Heart left ventricle (tissue), 16 donors: Measurements from ENCODE around the gene EYS. TPM values are rescaled to one million over a fixed set of nuclear protein-coding genes. Genes with fewer than 3 reads are reported as not detected.

Experiments used
- ATAC-seq, 4 donors: fragments of 200-7000 bp; cut with Tn5 transposase; one replicate each; pipeline ENCODE4 v1.9.1; 2020 to 2022; ENCODE audit warnings: moderate library complexity in 4 of 4, mild to moderate bottlenecking in 3 of 4, moderate number of reproducible peaks in 1 of 4
- DNase-seq, 5 donors: peaks; one replicate each; pipeline ENCODE4 v3.0.0-alpha.2; 2020
- H3K27ac ChIP-seq, 12 donors: fragments of 200-600 bp; sonication (generic) in 4 of 12; one replicate each; pipeline versions ENCODE4 v1.5.0 to v1.8.0; 2016 to 2022; ENCODE audit warnings: mild to moderate bottlenecking in 2 of 12
- H3K27me3 ChIP-seq, 9 donors: fragments of 200-600 bp; sonication (generic) in 2 of 9; one replicate each; pipeline versions ENCODE4 v1.5.1 to v1.8.0; 2016 to 2022; ENCODE audit warnings: mild to moderate bottlenecking in 3 of 9
- H3K36me3 ChIP-seq, 9 donors: fragments of 200-600 bp; sonication (generic) in 2 of 9; one replicate each; pipeline versions ENCODE4 v1.5.0 to v1.8.0; 2018 to 2022; ENCODE audit warnings: mild to moderate bottlenecking in 2 of 9
- H3K4me1 ChIP-seq, 12 donors: fragments of 200-600 bp; sonication (generic) in 4 of 12; one replicate each; pipeline versions ENCODE4 v1.5.0 to v1.8.0; 2016 to 2022; ENCODE audit warnings: mild to moderate bottlenecking in 3 of 12
- H3K4me3 ChIP-seq, 12 donors: fragments of 200-600 bp; sonication (generic) in 4 of 12; one replicate each; pipeline versions ENCODE4 v1.5.0 to v1.8.0; 2017 to 2022; ENCODE audit warnings: mild to moderate bottlenecking in 9 of 12, moderate library complexity in 4 of 12
- H3K9me3 ChIP-seq, 12 donors: fragments of 200-600 bp; sonication (generic) in 4 of 12; one replicate each; pipeline versions ENCODE4 v1.5.0 to v1.8.0; 2016 to 2022; ENCODE audit warnings: mild to moderate bottlenecking in 1 of 12
- CTCF ChIP-seq, 12 donors: fragments of 200-600 bp; sonication (generic) in 4 of 12; IDR thresholded peaks; one replicate each; pipeline versions ENCODE4 v1.5.0 to v1.8.0; 2018 to 2022; ENCODE audit warnings: antibody characterized with exemption in 12 of 12, mild to moderate bottlenecking in 5 of 12
- POLR2A ChIP-seq, 2 donors: fragments of 450-650 bp; IDR thresholded peaks; one replicate each; pipeline ENCODE4 v1.6.1; 2017; ENCODE audit warnings: antibody characterized with exemption in 2 of 2, mild to moderate bottlenecking in 2 of 2, moderate library complexity in 2 of 2
- WGBS, 4 donors: extraction: QIAGEN DNeasy Blood & Tissue Kit in 2 of 4; methylation state at CpG; one replicate each; pipeline versions ENCODE4 v1.1.5 to v1.1.7; 2013 to 2018; 5-methylcytosine and 5-hydroxymethylcytosine counted together
- intact Hi-C, 10 donors: fragments of 100-400 bp; cut with DNase I; formaldehyde crosslinking; loops; one replicate each; pipeline versions ENCODE4 v1.11.1 to v1.14.2; 2022
- polyA plus RNA-seq, 2 donors: library from polyadenylated mRNA; stranded (reverse); fragments of 200-250 nt; gene quantifications; one replicate each; pipeline ENCODE4 v1.2.3, GENCODE V29; 2013
- total RNA-seq, 9 donors: library from RNA; depleted of rRNA in 2 of 9; stranded (reverse); fragments of >200 nt in 2 of 9; fragmentation: NEBNext Ultra II Directional in 3 of 9; extraction: Animal tissue kit (Norgen Biotek cat#: 25700) in 3 of 9; gene quantifications; one replicate each; pipeline versions ENCODE4 v1.1.0 to v1.2.4, GENCODE V29; 2016 to 2023
- donor health status: ischemic (EF 13 %, LVEDD 7.1; RV severe dilation, severe dysfunction).
- donor health status: healthy with polysubstance abuse.
- donor health status: DM: no; HTN: yes; CAD: no.
- donor health status: DM: no; HTN: no; CAD: no.
- donor health status: ischemic (EF 25% LVEDD 6.9; RV normal size, moderate dysfunction).
- donor health status: ischemic (EF 25% LVEDD 5.7; RV mildly dilated, moderate dysfunction).
- donor health status: healthy.
- donor health status: DM: yes; HTN: yes; CAD: no.
- donor health status: ischemic (EF 35%, LVEDD 5.7; RV mildly dilated, moderate dysfunction).
- donor health status: nonischemic (EF 11% LVEDD 7.7; RV severe dilation, severe dysfunction).
- donor health status: DM: yes; HTN: yes; CAD: no.
- donor health status: PGD.
- donor health status: ischemic (EF 29% LVEDD 5.4; RV normal size, mild dysfunction).
- donor health status: nonischemic (EF 23%, LVEDD 6.1; RV moderate dilation, normal function).

Gene EYS
- total and polyA plus RNA-seq, 11 donors = 0.07 to 0.27 (median 0.08) TPM; not detected in 8

- intact Hi-C loops = no loop called here
- no peaks in the 10 kb centered on the region for H3K27me3 ChIP-seq
- no peak overlapping the region for H3K27ac ChIP-seq
- H3K9me3 ChIP-seq = no peaks in the 10 kb centered on the region
- H3K4me1 ChIP-seq = no peaks in the 10 kb centered on the region
- no peaks in the 10 kb centered on the region for H3K36me3 ChIP-seq
- DNase-seq (no peak), ATAC-seq (no peak)
- no peak overlapping the region for H3K4me3 ChIP-seq
- WGBS, 4 donors = 62 to 87% (median 76%) methylated on average over 4 of the region's 4 CpGs
- TF ChIP-seq POLR2A (IDR thresholded peaks at IDR 0.05) (no peak), CTCF (IDR thresholded peaks at IDR 0.05) (no peak)
These were observed 914.5 kb downstream of the EYS start for GRCh38 chr6:64792534-64792933.

DNA sequence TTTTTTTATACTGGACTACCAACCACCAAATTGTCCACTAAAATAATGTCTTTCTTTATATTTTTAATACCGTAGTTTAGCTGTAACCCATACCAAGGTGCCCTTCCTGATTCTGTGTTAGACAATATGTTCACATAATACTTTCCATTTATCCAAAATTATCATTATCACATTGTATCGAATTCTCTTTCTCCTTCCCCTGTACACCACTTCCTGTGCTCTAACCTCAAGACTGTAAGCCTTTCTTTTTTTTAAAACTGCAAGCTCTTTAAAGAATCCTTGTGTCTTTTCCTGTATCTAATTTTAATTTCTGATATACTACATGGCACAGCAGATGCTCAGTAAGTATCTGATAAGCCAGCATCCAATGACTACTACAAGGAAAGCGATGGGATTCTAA, 917.5 kb downstream of the EYS start:
- Histone ChIP-seq H3K27me3 (no peaks in the 10 kb centered on the region), H3K4me3 (no peak overlapping the region), H3K27ac (no peak overlapping the region), H3K9me3 (no peaks in the 10 kb centered on the region), H3K4me1 (no peaks in the 10 kb centered on the region), H3K36me3 (no peaks in the 10 kb centered on the region)
- TF ChIP-seq POLR2A (IDR thresholded peaks at IDR 0.05) (no peak), CTCF (IDR thresholded peaks at IDR 0.05) (no peak)
- intact Hi-C loops = no loop called here
- ATAC-seq (no peak), DNase-seq (no peak)
- WGBS, 4 donors = 60 to 68% (median 66%) methylated on average over 3 of the region's 3 CpGs

DNA sequence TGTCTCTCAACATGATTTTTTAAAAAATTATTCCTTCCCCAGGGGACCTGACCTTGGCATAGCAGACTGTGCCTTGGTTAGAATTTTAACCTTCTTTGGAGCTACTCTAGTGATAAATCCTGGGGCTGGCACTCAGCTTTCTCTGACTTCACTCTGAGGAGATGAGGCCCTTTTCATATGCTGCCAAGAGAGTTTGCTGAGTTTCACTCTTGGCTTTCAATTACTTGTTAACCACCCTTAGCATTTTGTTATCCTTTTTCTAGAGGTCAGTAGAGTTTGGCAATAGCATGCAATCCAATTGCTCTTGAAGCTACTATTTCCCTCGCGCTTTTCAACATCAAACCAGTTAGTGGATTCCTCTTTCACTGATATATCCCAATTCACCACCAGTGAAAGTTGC, 920.3 kb downstream of the EYS start:
- Histone ChIP-seq H3K27ac (no peak overlapping the region), H3K36me3 (no peaks in the 10 kb centered on the region), H3K4me3 (no peak overlapping the region), H3K9me3 (no peaks in the 10 kb centered on the region), H3K4me1 (no peaks in the 10 kb centered on the region), H3K27me3 (no peaks in the 10 kb centered on the region)
- DNase-seq = no peak
- no peak for TF ChIP-seq CTCF (IDR thresholded peaks at IDR 0.05)
- no peak for TF ChIP-seq POLR2A (IDR thresholded peaks at IDR 0.05)
- 43 to 96% (median 55%) methylated on average over 2 of the region's 2 CpGs for WGBS, 4 donors
- intact Hi-C loops = no loop called here
- ATAC-seq = no peak

DNA sequence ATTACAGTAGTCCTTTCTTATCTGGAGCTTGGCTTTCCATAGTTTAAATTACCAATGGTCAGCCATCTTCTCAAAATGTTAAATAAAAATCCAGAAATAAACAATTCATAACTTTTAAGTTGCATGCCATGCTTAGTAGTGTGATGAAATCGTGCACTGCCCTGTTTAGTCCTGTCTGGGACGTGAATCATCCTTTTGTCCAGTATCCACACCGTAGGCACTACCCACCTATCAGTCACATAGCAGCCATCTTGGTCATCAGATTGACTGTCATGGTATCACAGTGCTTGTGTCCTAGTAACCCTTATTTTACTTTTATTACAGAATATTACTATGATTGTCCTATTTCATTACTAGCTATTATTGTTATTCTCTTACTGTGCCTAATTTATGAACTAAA, 924.1 kb downstream of the EYS start:
- Histone ChIP-seq H3K36me3 (no peaks in the 10 kb centered on the region), H3K27ac (no peak overlapping the region), H3K9me3 (peaks cover 0 to 12% (median 3%) of the 10 kb centered on the region in 12 donors), H3K4me1 (no peaks in the 10 kb centered on the region), H3K4me3 (no peak overlapping the region), H3K27me3 (no peaks in the 10 kb centered on the region)
- ATAC-seq (no peak), DNase-seq (no peak)
- intact Hi-C loops = no loop called here
- TF ChIP-seq CTCF (IDR thresholded peaks at IDR 0.05) (no peak), POLR2A (IDR thresholded peaks at IDR 0.05) (no peak)
- WGBS, 4 donors = 71 to 91% (median 85%) methylated on average over 3 of the region's 3 CpGs
